A549 (cell line): ENCODE measurements around the gene APP. TPM values are rescaled to one million over a fixed set of nuclear protein-coding genes. Genes with fewer than 3 reads are reported as not detected.

Experiments
- ATAC-seq, 2 experiments: fragments of 200-7000 bp in 1 of 2; fragments of >200 bp in 1 of 2; cut with Nextera tagmentation in 1 of 2; cut with Tn5 transposase in 1 of 2; 3 replicates each; pipeline versions ENCODE4 v1.8.0 to v1.9.1; 2018 to 2020; ENCODE audit warnings: mild to moderate bottlenecking in 1 of 2, moderate library complexity in 1 of 2
- CTCF ChIA-PET: fragments of 300-600 bp; sonication (Branson Sonifier 250); formaldehyde crosslinking; extraction: SDS; loops from one replicate; lab custom pipeline; 2021; ENCODE audit warnings: antibody characterized with exemption, inconsistent platforms; lab: Yijun Ruan, JAX
- POLR2A ChIA-PET: fragments of 350-600 bp; formaldehyde crosslinking; extraction: SDS; loops from one replicate; lab custom pipeline; 2021; ENCODE audit warnings: antibody characterized with exemption, inconsistent platforms; lab: Yijun Ruan, JAX
- DNase-seq, 2 experiments: peaks; one replicate each; pipeline versions ENCODE4 v3.0.0 to v3.0.0-alpha.2; 2011 to 2016; ENCODE audit warnings: low read depth in 1 of 2, low spot score in 1 of 2
- FAIRE-seq: peaks from 2 replicates; lab custom pipeline; 2011; peaks lifted over from hg19 to GRCh38; lab: Jason Lieb, UNC
- H3K27ac ChIP-seq, 2 experiments: fragments of >200 bp; sonication (Bioruptor Twin); formaldehyde crosslinking; 3 replicates each; pipeline ENCODE4 v1.5.1; 2016 to 2017
- H3K4me1 ChIP-seq: fragments of >200 bp; sonication (Bioruptor Twin); formaldehyde crosslinking; 3 replicates; pipeline ENCODE4 v1.6.1; 2016
- H3K4me2 ChIP-seq: fragments of >200 bp; sonication (Bioruptor Twin); formaldehyde crosslinking; 3 replicates; pipeline ENCODE4 v1.6.1; 2016
- H3K4me3 ChIP-seq: fragments of >200 bp; sonication (Bioruptor Twin); formaldehyde crosslinking; 3 replicates; pipeline ENCODE4 v1.5.1; 2016
- H3K9me3 ChIP-seq: fragments of >200 bp; sonication (Bioruptor Twin); formaldehyde crosslinking; 3 replicates; pipeline ENCODE4 v1.6.1; 2016
- CHD2 ChIP-seq: fragments of 150-350 bp; IDR thresholded peaks from 2 replicates; pipeline ENCODE4 v1.6.1; 2014; ENCODE audit warnings: low read length; ENCODE audit not compliant: partially characterized antibody
- CHD4 ChIP-seq: fragments of 200-600 bp; sonication (generic); IDR thresholded peaks from 2 replicates; pipeline ENCODE4 v1.6.1; 2016; ENCODE audit warnings: antibody characterized with exemption, mild to moderate bottlenecking, borderline replicate concordance
- EHF ChIP-seq: fragments of 250-450 bp; sonication (Bioruptor Pico); IDR thresholded peaks from 2 replicates; pipeline ENCODE4 v1.5.0; 2020; ENCODE audit warnings: mild to moderate bottlenecking
- EHMT2 ChIP-seq: fragments of 200-600 bp; sonication (generic); IDR thresholded peaks from 2 replicates; pipeline ENCODE4 v1.6.1; 2016; ENCODE audit warnings: antibody characterized with exemption, low read depth, mild to moderate bottlenecking, moderate library complexity
- FOXS1 ChIP-seq: fragments of 250-450 bp; sonication (Bioruptor Pico); IDR thresholded peaks from 2 replicates; pipeline ENCODE4 v1.5.0; 2020; ENCODE audit warnings: mild to moderate bottlenecking, moderate library complexity
- GATA3 ChIP-seq: IDR thresholded peaks from 2 replicates; pipeline ENCODE4 v1.6.1; 2012; ENCODE audit warnings: borderline replicate concordance
- HDAC2 ChIP-seq: fragments of 200-600 bp; sonication (generic); IDR thresholded peaks from 2 replicates; pipeline ENCODE4 v1.6.1; 2016
- HEYL ChIP-seq: fragments of 250-450 bp; sonication (Bioruptor Pico); IDR thresholded peaks from 2 replicates; pipeline ENCODE4 v1.8.0; 2021; ENCODE audit warnings: mild to moderate bottlenecking, moderate library complexity
- HOXB5 ChIP-seq: fragments of 250-450 bp; sonication (Bioruptor Pico); IDR thresholded peaks from 2 replicates; pipeline ENCODE4 v1.5.0; 2020; ENCODE audit warnings: mild to moderate bottlenecking, moderate library complexity
- JUN ChIP-seq, 2 experiments: fragments of >200 bp; sonication (Bioruptor Twin); formaldehyde crosslinking; IDR thresholded peaks; 2 replicates in 1 of 2; 3 replicates in 1 of 2; pipeline ENCODE4 v1.6.1; 2016 to 2017
- KDM1A ChIP-seq: fragments of 200-600 bp; sonication (generic); IDR thresholded peaks from 2 replicates; pipeline ENCODE4 v1.6.1; 2016; ENCODE audit warnings: low read depth, mild to moderate bottlenecking
- KDM5A ChIP-seq: fragments of 200-600 bp; sonication (generic); IDR thresholded peaks from 2 replicates; pipeline ENCODE4 v1.6.1; 2016; ENCODE audit warnings: antibody characterized with exemption, mild to moderate bottlenecking
- MAX ChIP-seq: IDR thresholded peaks from 2 replicates; pipeline ENCODE4 v1.6.1; 2012
- NFE2L2 ChIP-seq: fragments of 150-350 bp; conservative IDR thresholded peaks from 2 replicates; pipeline ENCODE4 v1.6.1; 2014; ENCODE audit warnings: low read length
- NPAS2 ChIP-seq: fragments of 250-450 bp; sonication (Bioruptor Pico); IDR thresholded peaks from 2 replicates; pipeline ENCODE4 v1.8.0; 2022; ENCODE audit warnings: mild to moderate bottlenecking, moderate library complexity, borderline replicate concordance
- NR3C1 ChIP-seq: fragments of >200 bp; sonication (Bioruptor Twin); formaldehyde crosslinking; IDR thresholded peaks from 3 replicates; pipeline ENCODE4 v1.6.1; 2017
- PHF8 ChIP-seq: fragments of 200-600 bp; sonication (generic); IDR thresholded peaks from 2 replicates; pipeline ENCODE4 v1.6.1; 2016; ENCODE audit warnings: low read depth, mild to moderate bottlenecking, antibody characterized with exemption, moderate library complexity, borderline replicate concordance
- POLR2A ChIP-seq: IDR thresholded peaks from 2 replicates; pipeline ENCODE4 v1.6.1; 2012; ENCODE audit warnings: mild to moderate bottlenecking, low read length
- RAD21 ChIP-seq, 2 experiments: fragments of >200 bp in 1 of 2; sonication (Bioruptor Twin) in 1 of 2; formaldehyde crosslinking in 1 of 2; IDR thresholded peaks in 1 of 2; conservative IDR thresholded peaks in 1 of 2; 2 replicates in 1 of 2; 3 replicates in 1 of 2; pipeline ENCODE4 v1.6.1; 2012 to 2018; ENCODE audit warnings: inconsistent platforms in 1 of 2
- RARB ChIP-seq: fragments of 250-450 bp; sonication (Bioruptor Pico); IDR thresholded peaks from 2 replicates; pipeline ENCODE4 v1.8.0; 2021; ENCODE audit warnings: mild to moderate bottlenecking, moderate library complexity
- RFX5 ChIP-seq: fragments of 450-650 bp; IDR thresholded peaks from 2 replicates; pipeline ENCODE4 v1.7.1; 2014; ENCODE audit warnings: antibody characterized with exemption, mild to moderate bottlenecking, moderate library complexity
- SREBF2 ChIP-seq: fragments of 450-650 bp; IDR thresholded peaks from 2 replicates; pipeline ENCODE4 v1.6.1; 2014; ENCODE audit warnings: mild to moderate bottlenecking, moderate library complexity
- TP53 ChIP-seq: fragments of 250-450 bp; sonication (Bioruptor Pico); IDR thresholded peaks from 2 replicates; pipeline ENCODE4 v1.5.0; 2021; ENCODE audit warnings: mild to moderate bottlenecking, moderate library complexity
- ZNF302 ChIP-seq: fragments of 250-450 bp; sonication (Bioruptor Pico); IDR thresholded peaks from 2 replicates; pipeline ENCODE4 v1.9.0; 2021; ENCODE audit warnings: inconsistent platforms, mild to moderate bottlenecking, moderate library complexity
- WGBS: methylation state at CpG from one replicate; pipeline ENCODE4 v1.1.6; 2017; ENCODE audit errors: missing lambda C conversion rate; 5-methylcytosine and 5-hydroxymethylcytosine counted together
- polyA plus RNA-seq, 4 experiments: library from polyadenylated mRNA; depleted of rRNA in 3 of 4; stranded (reverse); fragments of >200 nt; fragmentation: RNase III in 1 of 4; extraction: RNeasy Plus Mini Kit Qiagen cat#74134 plus additional on column Dnase treatment in 1 of 4; gene quantifications; 2 replicates in 3 of 4; 3 replicates in 1 of 4; pipeline ENCODE4 v1.2.3, GENCODE V29; 2011 to 2017
- TF ChIP-seq, protein P1 (sequence below): IDR thresholded peaks from 2 replicates; pipeline ENCODE4 v1.6.1; 2012
- TF ChIP-seq, protein P2 (sequence below): fragments of >200 bp; sonication (Bioruptor Twin); formaldehyde crosslinking; IDR thresholded peaks from 3 replicates; pipeline ENCODE4 v1.5.1; 2016
- TF ChIP-seq, protein P3 (sequence below): fragments of >200 bp; sonication (Bioruptor Twin); formaldehyde crosslinking; IDR thresholded peaks from 2 replicates; pipeline ENCODE4 v1.6.1; 2016
- TF ChIP-seq, protein P4 (sequence below): fragments of 450-650 bp; IDR thresholded peaks from 2 replicates; pipeline ENCODE4 v1.6.1; 2014; ENCODE audit warnings: antibody characterized with exemption

The APP gene
- polyA plus RNA-seq, 2 of the 4 experiments (the other 2 are of a cell fraction) = 540 to 565 TPM

GRCh38 chr21:26179501-26179900 lies 8.9 kb upstream of the APP start (continued):
- no peak for TF ChIP-seq RARB

- no peaks in the 10 kb centered on the region for H3K4me1 ChIP-seq
- TF ChIP-seq NFE2L2 = no peak
- no peak for TF ChIP-seq HOXB5 (CRISPR knock-in tag)
- no peak for TF ChIP-seq EHF
- TF ChIP-seq KDM5A = no peak
- no peak for TF ChIP-seq HDAC2
- no peak for TF ChIP-seq EHMT2
- TF ChIP-seq RARB = no peak
- TF ChIP-seq FOXS1 (CRISPR knock-in tag) = no peak
- TF ChIP-seq POLR2A = no peak
- no peak for TF ChIP-seq PHF8
- no peaks in the 10 kb centered on the region for H3K9me3 ChIP-seq
- no peak for DNase-seq
- 65% methylated on average over 5 of the region's 5 CpGs for WGBS
- no peak overlapping the region for H3K4me2 ChIP-seq
- no peak for FAIRE-seq
- ATAC-seq = no peak
- H3K4me3 ChIP-seq = no peak overlapping the region
- H3K27ac ChIP-seq = no peak overlapping the region
- ChIA-PET CTCF (no interaction called here), POLR2A (no interaction called here)
Measured at GRCh38 chr21:26177746-26178426, 7.3 kb upstream of the APP start.

- Histone ChIP-seq H3K9me3 (no peaks in the 10 kb centered on the region), H3K4me2 (no peak overlapping the region), H3K27ac (no peak overlapping the region), H3K4me3 (no peak overlapping the region), H3K4me1 (no peaks in the 10 kb centered on the region)
- ATAC-seq (no peak), FAIRE-seq (no peak), DNase-seq (no peak)
- CTCF ChIA-PET = no interaction called here
- WGBS = 46% methylated on average over 3 of the region's 5 CpGs
- TF ChIP-seq ZNF302 (CRISPR knock-in tag) = no peak
- TF ChIP-seq HOXB5 (CRISPR knock-in tag) = no peak
- no peak for TF ChIP-seq KDM1A
- no peak for TF ChIP-seq MAX
- TF ChIP-seq, protein P1, sequence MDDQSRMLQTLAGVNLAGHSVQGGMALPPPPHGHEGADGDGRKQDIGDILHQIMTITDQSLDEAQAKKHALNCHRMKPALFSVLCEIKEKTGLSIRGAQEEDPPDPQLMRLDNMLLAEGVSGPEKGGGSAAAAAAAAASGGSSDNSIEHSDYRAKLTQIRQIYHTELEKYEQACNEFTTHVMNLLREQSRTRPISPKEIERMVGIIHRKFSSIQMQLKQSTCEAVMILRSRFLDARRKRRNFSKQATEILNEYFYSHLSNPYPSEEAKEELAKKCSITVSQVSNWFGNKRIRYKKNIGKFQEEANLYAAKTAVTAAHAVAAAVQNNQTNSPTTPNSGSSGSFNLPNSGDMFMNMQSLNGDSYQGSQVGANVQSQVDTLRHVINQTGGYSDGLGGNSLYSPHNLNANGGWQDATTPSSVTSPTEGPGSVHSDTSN = no peak
- no peak for TF ChIP-seq SREBF2
- no peak for TF ChIP-seq CHD2
- TF ChIP-seq JUN (IDR thresholded peaks at IDR 0.05) = no peak
- no peak for TF ChIP-seq GATA3
- no peak for TF ChIP-seq TP53 (CRISPR knock-in tag)
- POLR2A ChIA-PET = no interaction called here
Measured at GRCh38 chr21:26177187-26177586, 6.6 kb upstream of the APP start.

DNA sequence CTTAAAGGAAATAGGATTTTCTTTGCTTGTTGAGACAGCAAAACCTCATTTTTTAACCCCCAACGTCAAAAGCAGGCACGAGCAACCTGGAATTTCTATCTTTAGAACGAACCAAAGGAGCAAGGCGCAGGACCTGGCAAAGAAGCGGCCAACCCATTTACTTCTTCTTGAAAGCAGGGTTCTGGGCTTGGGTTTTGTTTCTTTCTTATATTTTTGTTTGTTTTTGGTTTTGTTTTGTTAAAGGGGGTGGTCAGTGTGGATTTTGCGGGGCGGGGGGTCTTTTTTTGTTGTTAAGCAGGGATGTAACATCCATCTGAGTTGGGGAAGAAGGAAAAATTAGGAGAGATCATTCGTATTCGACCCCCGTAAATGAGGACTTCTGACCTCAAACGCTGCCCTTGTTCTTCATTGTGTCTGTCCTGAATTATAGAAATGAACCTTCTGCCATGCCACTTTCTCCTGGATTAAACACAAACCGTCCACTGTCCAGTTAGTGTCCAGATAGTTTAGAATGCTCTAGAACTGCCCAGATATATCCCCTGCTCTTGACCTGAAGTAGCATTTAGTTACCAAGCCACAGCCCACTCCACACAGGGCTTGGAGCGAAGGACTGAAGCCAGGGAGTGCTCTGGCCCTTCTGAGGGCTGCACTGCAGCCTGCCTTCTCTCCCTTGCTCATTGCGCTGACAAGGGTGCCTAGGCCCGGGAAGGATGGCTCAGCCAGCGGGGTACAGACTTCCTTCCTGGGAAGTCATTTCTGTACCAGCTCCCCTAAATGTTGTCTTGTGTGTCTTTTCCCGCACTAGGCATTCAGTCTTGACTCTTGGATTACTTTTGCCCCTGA lies 909 bp upstream of the APP start:
- peaks cover 21% of the 10 kb centered on the region for H3K4me1 ChIP-seq
- no peak for FAIRE-seq
- ChIA-PET POLR2A (interaction anchor here (1.0 kb wide), 1 partner anchor 288 kb away, joined by 3 read pairs; no protein-coding TSS in a partner anchor), CTCF (interaction anchor here (0.7 to 1.4 kb wide), 12 partner anchors 17 to 424 kb away, joined by 3 to 5 read pairs (median 4); no protein-coding TSS in a partner anchor)
- TF ChIP-seq NFE2L2 (no peak), PHF8 (no peak), NPAS2 (CRISPR knock-in tag) (no peak), NR3C1 (no peak), HEYL (CRISPR knock-in tag) (no peak), RFX5 (no peak), RAD21 (conservative IDR thresholded peaks at IDR 0.05 in 1 of 2, IDR thresholded peaks at IDR 0.05 in 1 of 2) (no peak), EHF (no peak), JUN (IDR thresholded peaks at IDR 0.05) (no peak), CHD4 (no peak)
- TF ChIP-seq, protein P2, sequence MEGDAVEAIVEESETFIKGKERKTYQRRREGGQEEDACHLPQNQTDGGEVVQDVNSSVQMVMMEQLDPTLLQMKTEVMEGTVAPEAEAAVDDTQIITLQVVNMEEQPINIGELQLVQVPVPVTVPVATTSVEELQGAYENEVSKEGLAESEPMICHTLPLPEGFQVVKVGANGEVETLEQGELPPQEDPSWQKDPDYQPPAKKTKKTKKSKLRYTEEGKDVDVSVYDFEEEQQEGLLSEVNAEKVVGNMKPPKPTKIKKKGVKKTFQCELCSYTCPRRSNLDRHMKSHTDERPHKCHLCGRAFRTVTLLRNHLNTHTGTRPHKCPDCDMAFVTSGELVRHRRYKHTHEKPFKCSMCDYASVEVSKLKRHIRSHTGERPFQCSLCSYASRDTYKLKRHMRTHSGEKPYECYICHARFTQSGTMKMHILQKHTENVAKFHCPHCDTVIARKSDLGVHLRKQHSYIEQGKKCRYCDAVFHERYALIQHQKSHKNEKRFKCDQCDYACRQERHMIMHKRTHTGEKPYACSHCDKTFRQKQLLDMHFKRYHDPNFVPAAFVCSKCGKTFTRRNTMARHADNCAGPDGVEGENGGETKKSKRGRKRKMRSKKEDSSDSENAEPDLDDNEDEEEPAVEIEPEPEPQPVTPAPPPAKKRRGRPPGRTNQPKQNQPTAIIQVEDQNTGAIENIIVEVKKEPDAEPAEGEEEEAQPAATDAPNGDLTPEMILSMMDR = no peak
- TF ChIP-seq, protein P3, sequence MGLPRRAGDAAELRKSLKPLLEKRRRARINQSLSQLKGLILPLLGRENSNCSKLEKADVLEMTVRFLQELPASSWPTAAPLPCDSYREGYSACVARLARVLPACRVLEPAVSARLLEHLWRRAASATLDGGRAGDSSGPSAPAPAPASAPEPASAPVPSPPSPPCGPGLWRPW = no peak
- TF ChIP-seq, protein P4, sequence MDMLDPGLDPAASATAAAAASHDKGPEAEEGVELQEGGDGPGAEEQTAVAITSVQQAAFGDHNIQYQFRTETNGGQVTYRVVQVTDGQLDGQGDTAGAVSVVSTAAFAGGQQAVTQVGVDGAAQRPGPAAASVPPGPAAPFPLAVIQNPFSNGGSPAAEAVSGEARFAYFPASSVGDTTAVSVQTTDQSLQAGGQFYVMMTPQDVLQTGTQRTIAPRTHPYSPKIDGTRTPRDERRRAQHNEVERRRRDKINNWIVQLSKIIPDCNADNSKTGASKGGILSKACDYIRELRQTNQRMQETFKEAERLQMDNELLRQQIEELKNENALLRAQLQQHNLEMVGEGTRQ = no peak
- peak overlapping the region; percentile 89 for H3K4me2 ChIP-seq
- 50% methylated on average over 16 of the region's 17 CpGs for WGBS
- peak overlapping the region; percentile 92 to 96 for H3K27ac ChIP-seq
- no peaks in the 10 kb centered on the region for H3K9me3 ChIP-seq
- H3K4me3 ChIP-seq = peak overlapping the region; percentile 87
- no peak for ATAC-seq
- no peak for DNase-seq
